ENCODE measurements around the gene DNAH10.

DNA sequence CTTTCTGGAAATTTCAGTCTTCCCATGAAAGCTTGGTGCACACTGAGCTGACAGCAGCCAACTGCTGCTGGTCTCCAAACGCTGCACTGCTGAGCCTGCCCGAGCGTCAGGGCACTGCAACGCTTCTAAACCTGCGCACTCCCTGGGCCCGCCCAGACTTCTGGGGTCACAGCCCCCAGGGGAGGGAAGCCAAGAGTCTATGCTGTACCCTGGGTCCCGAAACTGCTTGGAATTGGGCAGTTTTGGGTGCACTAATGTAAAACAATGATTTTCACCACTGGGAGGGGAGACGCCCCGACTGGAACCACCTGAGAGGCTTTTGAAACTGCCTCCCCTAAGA, 178.5 kb downstream of the DNAH10 start:
- TF ChIP-seq, protein P1, sequence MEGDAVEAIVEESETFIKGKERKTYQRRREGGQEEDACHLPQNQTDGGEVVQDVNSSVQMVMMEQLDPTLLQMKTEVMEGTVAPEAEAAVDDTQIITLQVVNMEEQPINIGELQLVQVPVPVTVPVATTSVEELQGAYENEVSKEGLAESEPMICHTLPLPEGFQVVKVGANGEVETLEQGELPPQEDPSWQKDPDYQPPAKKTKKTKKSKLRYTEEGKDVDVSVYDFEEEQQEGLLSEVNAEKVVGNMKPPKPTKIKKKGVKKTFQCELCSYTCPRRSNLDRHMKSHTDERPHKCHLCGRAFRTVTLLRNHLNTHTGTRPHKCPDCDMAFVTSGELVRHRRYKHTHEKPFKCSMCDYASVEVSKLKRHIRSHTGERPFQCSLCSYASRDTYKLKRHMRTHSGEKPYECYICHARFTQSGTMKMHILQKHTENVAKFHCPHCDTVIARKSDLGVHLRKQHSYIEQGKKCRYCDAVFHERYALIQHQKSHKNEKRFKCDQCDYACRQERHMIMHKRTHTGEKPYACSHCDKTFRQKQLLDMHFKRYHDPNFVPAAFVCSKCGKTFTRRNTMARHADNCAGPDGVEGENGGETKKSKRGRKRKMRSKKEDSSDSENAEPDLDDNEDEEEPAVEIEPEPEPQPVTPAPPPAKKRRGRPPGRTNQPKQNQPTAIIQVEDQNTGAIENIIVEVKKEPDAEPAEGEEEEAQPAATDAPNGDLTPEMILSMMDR (IDR thresholded peaks at IDR 0.05), result no peak
- TF ChIP-seq, protein P2, sequence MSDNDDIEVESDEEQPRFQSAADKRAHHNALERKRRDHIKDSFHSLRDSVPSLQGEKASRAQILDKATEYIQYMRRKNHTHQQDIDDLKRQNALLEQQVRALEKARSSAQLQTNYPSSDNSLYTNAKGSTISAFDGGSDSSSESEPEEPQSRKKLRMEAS (CRISPR knock-in tag; IDR thresholded peaks at IDR 0.05), result no peak
- TF ChIP-seq MYBL2 (CRISPR knock-in tag; IDR thresholded peaks at IDR 0.05), result no peak
- TF ChIP-seq GABPB1 (CRISPR knock-in tag; IDR thresholded peaks at IDR 0.05), result no peak
- TF ChIP-seq FOXJ3 (CRISPR knock-in tag; IDR thresholded peaks at IDR 0.05; ENCODE audit: borderline replicate concordance), result no peak
- TF ChIP-seq, protein P3, sequence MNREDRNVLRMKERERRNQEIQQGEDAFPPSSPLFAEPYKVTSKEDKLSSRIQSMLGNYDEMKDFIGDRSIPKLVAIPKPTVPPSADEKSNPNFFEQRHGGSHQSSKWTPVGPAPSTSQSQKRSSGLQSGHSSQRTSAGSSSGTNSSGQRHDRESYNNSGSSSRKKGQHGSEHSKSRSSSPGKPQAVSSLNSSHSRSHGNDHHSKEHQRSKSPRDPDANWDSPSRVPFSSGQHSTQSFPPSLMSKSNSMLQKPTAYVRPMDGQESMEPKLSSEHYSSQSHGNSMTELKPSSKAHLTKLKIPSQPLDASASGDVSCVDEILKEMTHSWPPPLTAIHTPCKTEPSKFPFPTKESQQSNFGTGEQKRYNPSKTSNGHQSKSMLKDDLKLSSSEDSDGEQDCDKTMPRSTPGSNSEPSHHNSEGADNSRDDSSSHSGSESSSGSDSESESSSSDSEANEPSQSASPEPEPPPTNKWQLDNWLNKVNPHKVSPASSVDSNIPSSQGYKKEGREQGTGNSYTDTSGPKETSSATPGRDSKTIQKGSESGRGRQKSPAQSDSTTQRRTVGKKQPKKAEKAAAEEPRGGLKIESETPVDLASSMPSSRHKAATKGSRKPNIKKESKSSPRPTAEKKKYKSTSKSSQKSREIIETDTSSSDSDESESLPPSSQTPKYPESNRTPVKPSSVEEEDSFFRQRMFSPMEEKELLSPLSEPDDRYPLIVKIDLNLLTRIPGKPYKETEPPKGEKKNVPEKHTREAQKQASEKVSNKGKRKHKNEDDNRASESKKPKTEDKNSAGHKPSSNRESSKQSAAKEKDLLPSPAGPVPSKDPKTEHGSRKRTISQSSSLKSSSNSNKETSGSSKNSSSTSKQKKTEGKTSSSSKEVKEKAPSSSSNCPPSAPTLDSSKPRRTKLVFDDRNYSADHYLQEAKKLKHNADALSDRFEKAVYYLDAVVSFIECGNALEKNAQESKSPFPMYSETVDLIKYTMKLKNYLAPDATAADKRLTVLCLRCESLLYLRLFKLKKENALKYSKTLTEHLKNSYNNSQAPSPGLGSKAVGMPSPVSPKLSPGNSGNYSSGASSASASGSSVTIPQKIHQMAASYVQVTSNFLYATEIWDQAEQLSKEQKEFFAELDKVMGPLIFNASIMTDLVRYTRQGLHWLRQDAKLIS (CRISPR knock-in tag; IDR thresholded peaks at IDR 0.05; ENCODE audit: borderline replicate concordance), result no peak
- no peak for TF ChIP-seq KAT7 (CRISPR knock-in tag; IDR thresholded peaks at IDR 0.05; ENCODE audit: borderline replicate concordance)
